GM18519 (cell line): ENCODE measurements around the gene LMO7.
A peak's percentile ranks its signal among the peaks of the same experiment; 100 is the strongest.
"Not testable (repeated sequence)": the region's sequence is repeated elsewhere in the genome, so short reads cannot be mapped to it uniquely, and the experiment has no call there.

Experiments
- ATAC-seq: cut with Tn5 transposase; IDR thresholded peaks from one replicate; pipeline ENCODE4 v1.9.1; 2021; ENCODE audit warnings: mild to moderate bottlenecking, moderate library complexity; ENCODE audit not compliant: unreplicated experiment, low FRiP score

Gene LMO7

GRCh38 chr13:75738841-75739240, 102.7 kb downstream of the LMO7 start:
- no peak for ATAC-seq

- peak; percentile 73 for ATAC-seq
Measured at GRCh38 chr13:75739244-75739868, 103.2 kb downstream of the LMO7 start.

GRCh38 chr13:75740031-75740430, 103.9 kb downstream of the LMO7 start:
- no peak for ATAC-seq

GRCh38 chr13:75743072-75743471, 106.9 kb downstream of the LMO7 start:
- not testable (repeated sequence) for ATAC-seq

GRCh38 chr13:75744127-75744526, 108.0 kb downstream of the LMO7 start:
- ATAC-seq = no peak

GRCh38 chr13:75745387-75745786, 109.3 kb downstream of the LMO7 start:
- ATAC-seq = no peak

- no peak for ATAC-seq
Measured at GRCh38 chr13:75748874-75749273, 112.7 kb downstream of the LMO7 start.

GRCh38 chr13:75749407-75749806, 113.3 kb downstream of the LMO7 start:
- ATAC-seq = no peak

GRCh38 chr13:75751350-75751749, 115.2 kb downstream of the LMO7 start:
- ATAC-seq = no peak

- ATAC-seq = no peak
Measured at GRCh38 chr13:75752826-75753225, 116.7 kb downstream of the LMO7 start.

GRCh38 chr13:75754936-75755335, 118.8 kb downstream of the LMO7 start:
- no peak for ATAC-seq

- no peak for ATAC-seq
Measured at GRCh38 chr13:75757336-75757735, 121.2 kb downstream of the LMO7 start.

GRCh38 chr13:75759531-75759930, 123.4 kb downstream of the LMO7 start:
- ATAC-seq = no peak

GRCh38 chr13:75760131-75761021, 124.2 kb downstream of the LMO7 start:
- ATAC-seq = no peak

- ATAC-seq = peak; percentile 37
Measured at GRCh38 chr13:75761369-75761768, 125.2 kb downstream of the LMO7 start.

- ATAC-seq = peak; percentile 97
Measured at GRCh38 chr13:75762076-75762937, 126.2 kb downstream of the LMO7 start.

- no peak for ATAC-seq
Measured at GRCh38 chr13:75762955-75763354, 126.8 kb downstream of the LMO7 start.

GRCh38 chr13:75763512-75763911, 127.4 kb downstream of the LMO7 start:
- ATAC-seq = no peak

- ATAC-seq = no peak
Measured at GRCh38 chr13:75764251-75764925, 128.3 kb downstream of the LMO7 start.

GRCh38 chr13:75764926-75765310, 128.8 kb downstream of the LMO7 start:
- no peak for ATAC-seq
